GM13977 (cell line): ENCODE results near the gene GOLGA6L26.
A peak's percentile ranks its signal among the peaks of the same experiment; 100 is the strongest.
"Not testable (repeated sequence)": the region's sequence is repeated elsewhere in the genome, so short reads cannot be mapped to it uniquely, and the experiment has no call there.

Experiments
- DNase-seq: peaks from one replicate; pipeline ENCODE4 v3.0.0; 2012; ENCODE audit warnings: low spot score
- in situ Hi-C: fragments of 300-500 bp; cut with MboI; formaldehyde crosslinking; loops from one replicate; pipeline ENCODE4 v1.12.0; 2022; ENCODE audit warnings: low sequenced_read_pairs, low pct_unique_long_range_greater_than_20kb, mixed read lengths, inconsistent platforms; ENCODE audit not compliant: unreplicated experiment

The GOLGA6L26 gene

DNA sequence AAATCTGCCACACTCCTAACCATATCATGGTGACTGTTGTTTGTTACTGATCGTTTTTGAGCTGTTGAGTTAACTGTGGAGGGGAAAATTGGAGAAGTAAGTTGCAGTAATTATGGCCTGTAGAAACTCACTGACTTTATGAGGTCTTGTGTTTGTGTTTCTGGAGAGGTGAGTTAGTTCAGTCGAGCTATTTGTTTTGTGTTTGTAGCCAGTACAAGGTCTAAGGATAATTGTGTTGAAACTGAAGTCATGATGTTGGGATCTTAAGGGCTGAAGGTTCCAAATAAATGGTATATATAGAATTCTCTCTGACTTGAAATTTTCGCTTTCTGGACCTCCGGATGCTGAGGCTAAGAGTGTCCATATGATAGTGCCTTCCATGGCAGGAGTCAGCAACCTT, 29.2 kb downstream of the GOLGA6L26 start:
- in situ Hi-C loops, DNase-seq: not testable (repeated sequence)

- in situ Hi-C loops, DNase-seq: not testable (repeated sequence)
These were observed 29.7 kb downstream of the GOLGA6L26 start for GRCh38 chr15:23304267-23304666.

DNA sequence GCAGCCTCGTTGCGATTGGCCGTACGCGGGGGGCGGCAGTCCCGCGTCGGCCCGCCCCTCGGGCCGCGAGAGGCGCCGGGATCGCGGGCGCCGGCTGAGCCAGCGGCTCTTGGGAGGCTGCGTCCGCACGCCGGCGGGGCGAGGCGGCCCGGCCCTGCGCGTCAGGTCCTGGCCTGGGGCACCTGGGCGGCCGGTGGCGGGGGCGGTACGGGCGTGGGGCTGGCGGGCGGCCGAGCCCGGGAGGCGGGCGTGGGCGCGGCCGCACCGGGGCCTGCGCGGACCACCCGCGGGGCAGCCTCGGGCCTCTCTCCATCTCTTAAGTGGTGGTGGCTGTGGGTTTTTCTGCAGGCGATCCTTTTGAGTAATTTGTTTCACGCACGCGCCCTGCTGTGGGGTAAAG, 30.3 kb downstream of the GOLGA6L26 start:
- DNase-seq = peak; percentile 34
- in situ Hi-C loops = not testable (repeated sequence)

- DNase-seq, in situ Hi-C loops: not testable (repeated sequence)
These were observed 30.8 kb downstream of the GOLGA6L26 start for GRCh38 chr15:23303246-23303645.
